Cerebellar nuclear complex (tissue), 1 donor: ENCODE measurements around the gene ARVCF.

Experiments
- DNase-seq, 2 experiments: peaks; one replicate each; lab custom pipeline; 2025; lab: John Stamatoyannopoulos, UW

The ARVCF gene

GRCh38 chr22:20053407-20054033, 36.9 kb upstream of the ARVCF start:
- DNase-seq, result no peak

DNA sequence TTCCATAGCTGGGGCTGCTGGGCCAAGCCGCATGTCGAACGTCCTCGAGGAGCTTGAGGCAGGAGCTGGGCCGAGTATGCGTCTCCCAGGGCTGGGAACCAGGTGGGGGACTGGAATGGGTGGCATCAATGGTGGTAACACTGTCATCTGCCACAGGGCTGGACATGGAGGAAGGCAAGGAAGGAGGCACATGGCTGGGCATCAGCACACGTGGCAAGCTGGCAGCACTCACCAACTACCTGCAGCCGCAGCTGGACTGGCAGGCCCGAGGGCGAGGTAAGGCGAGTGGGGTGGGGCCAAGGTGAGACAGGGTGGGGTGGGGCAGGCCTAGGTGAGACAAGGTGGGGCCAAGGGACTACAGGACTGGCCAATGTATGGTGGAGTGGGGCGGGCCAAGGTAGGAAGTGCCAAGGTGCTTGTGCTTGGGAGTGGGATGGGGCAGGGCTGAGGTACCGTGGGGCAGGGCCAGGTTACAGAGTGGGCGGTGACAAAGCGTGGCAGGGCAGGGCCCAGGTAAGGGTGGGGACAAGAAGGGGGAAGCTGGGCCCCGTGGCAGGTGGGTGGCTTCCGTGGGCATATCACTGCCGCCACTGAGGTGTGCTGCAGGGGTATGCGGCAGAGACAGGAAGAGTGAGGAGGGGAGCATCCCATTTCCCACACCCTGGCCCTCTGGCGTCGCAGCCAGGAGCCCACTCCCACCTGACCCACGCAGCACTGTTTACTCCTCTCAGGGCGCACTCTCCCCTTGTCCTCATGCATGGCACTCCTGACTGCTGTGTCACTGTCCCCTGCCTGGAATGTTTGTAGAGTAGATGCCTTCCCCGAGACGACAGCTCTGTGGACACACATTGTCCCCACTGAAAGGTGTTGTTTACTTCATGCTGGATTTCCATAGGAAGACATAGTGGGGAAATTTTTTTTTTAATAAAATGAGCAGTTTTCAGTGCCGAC, 36.0 kb upstream of the ARVCF start:
- DNase-seq, result no peak

DNA sequence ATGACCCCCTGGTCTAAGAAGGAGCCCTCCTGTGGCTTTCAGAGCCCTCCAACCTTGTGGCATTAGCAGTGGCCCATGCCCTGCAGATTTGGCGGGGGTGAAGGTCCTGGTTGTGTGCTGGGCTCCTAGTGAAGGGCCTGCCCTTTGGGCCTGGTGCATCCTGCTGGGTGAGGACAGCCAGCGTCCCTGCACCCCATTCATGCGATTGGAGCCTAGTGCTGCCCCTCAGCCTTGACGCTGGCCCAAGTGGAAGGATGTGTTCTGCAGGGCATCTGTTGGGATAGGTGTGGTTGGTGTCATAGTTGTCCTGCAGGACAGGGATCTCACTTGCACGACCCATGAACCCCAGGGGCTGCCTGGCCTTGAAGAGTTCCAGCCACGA, 35.3 kb upstream of the ARVCF start:
- DNase-seq, result no peak

DNA sequence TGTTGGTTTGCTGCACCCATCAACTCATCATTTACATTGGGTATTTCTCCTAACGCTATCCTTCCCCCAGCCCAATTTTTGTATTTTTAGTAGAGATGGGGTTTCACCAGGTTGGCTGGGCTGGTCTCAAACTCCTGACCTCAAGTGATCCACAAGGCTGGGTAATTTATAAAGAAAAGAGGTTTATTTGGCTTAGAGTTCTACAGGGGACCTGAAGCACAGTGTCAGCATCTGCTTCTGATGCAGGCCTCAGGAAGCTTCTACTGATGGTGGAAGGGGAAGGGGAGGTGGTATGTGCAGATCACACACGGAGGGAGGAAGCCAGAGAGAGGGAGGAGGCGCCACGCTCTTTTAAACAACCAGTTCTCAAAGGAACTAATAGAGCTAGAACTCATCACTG, 30.1 kb upstream of the ARVCF start:
- no peak for DNase-seq

- DNase-seq, result no peak
Measured at GRCh38 chr22:20044495-20045151, 28.0 kb upstream of the ARVCF start.

DNA sequence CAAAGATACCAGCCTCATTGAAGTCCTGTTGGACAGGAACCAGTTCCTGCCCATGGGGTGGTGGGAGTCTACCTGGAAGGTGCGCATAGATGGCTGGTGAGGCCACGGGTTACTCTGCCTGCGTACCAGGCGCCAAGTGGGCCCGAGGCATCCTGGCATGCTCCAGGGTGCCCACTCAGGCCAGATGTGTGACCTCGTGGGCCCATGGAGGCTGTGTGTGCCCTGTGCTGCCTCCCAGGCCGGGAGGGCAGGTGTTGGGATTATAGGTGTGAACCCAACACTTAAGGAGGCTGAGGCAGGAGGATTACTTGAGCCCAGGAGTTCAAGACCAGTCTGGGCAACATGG, 27.3 kb upstream of the ARVCF start:
- no peak for DNase-seq

- DNase-seq, result no peak
Measured at GRCh38 chr22:20043057-20043996, 26.7 kb upstream of the ARVCF start.

DNA sequence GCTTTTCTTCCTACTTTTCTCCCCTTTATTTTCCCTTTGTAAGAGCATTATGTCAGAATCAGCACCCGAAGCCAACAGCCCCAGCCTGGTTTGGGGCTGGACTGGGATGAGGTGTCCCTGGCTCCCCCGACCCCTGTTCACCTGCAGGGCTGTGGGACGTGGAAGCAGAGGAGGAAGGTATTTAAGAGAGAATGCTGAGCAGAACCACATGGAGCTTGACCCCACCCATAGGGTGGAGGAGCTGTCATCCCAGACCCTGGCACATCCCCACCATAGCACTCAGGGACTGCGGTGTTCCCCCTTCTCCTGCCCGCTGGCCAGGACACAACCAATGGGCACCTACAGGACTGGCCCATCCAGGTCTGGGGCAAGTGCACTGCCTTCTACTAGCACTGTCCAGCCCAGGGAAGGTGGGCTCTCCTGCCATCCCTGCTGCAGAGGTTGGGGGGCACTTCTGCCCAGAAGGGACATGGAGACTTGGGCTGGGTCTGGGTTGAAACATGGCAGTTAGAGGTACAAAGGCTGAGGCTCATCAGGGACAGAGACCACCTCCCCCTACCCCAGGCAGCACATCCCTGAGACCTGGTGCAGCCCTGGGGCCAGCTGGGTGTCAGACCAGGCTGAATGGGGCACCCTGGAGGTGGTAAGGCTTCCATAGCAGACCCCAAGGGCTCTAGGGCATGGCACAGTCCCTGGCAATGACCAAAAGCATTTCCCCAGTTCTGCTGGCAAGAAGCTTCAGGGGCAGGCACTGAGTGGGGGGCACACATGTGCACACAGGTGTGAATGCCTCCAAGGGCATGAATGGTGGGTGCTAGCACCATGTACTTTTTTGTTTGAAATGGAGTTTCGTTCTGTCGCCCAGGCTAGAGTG, 23.9 kb upstream of the ARVCF start:
- DNase-seq, result no peak

GRCh38 chr22:20039683-20040325, 23.2 kb upstream of the ARVCF start:
- no peak for DNase-seq

- DNase-seq, result no peak
Measured at GRCh38 chr22:20038574-20038973, 22.0 kb upstream of the ARVCF start.

DNA sequence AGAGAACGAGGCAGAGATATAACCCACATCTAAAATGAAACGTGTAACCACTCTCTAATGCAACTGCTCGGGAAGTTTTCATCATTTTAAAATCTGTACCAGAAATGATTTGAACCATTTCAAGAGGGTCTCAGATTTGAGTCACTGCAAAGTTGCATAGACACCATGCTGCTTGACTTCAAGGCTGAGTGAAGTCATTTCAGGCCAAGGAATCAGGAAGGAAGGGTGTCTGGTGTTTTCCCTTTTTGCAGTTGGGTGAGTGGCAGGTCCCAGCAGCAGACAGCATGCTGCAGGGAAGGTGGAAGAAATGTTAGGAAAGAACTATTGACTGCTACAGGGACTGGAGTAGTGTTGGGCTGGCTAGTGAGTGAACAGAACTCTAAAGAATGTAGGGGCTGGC, 20.8 kb upstream of the ARVCF start:
- no peak for DNase-seq

GRCh38 chr22:20036535-20037392, 20.1 kb upstream of the ARVCF start:
- no peak for DNase-seq

- DNase-seq, result no peak
Measured at GRCh38 chr22:20036084-20036482, 19.5 kb upstream of the ARVCF start.

- no peak for DNase-seq
Measured at GRCh38 chr22:20035375-20036083, 18.9 kb upstream of the ARVCF start.

DNA sequence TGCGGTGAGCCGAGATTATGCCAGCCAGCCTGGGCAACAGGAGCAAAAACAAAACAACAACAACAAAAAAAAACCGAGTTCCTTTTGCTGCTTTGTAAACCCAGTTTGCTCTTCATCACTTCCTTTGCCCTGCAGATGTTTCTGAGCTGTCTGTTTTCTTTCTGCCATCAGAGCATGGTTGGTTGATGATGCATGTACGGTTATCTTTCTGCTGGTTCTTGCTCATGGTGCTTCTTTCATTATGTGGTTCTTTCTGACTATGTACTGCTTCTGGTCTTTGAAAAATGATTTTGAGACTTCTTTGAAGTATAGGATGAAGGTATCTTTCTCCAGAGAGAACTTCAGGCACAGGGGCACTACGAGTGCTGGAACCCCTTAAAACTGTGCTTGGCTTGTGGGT, 17.5 kb upstream of the ARVCF start:
- no peak for DNase-seq

DNA sequence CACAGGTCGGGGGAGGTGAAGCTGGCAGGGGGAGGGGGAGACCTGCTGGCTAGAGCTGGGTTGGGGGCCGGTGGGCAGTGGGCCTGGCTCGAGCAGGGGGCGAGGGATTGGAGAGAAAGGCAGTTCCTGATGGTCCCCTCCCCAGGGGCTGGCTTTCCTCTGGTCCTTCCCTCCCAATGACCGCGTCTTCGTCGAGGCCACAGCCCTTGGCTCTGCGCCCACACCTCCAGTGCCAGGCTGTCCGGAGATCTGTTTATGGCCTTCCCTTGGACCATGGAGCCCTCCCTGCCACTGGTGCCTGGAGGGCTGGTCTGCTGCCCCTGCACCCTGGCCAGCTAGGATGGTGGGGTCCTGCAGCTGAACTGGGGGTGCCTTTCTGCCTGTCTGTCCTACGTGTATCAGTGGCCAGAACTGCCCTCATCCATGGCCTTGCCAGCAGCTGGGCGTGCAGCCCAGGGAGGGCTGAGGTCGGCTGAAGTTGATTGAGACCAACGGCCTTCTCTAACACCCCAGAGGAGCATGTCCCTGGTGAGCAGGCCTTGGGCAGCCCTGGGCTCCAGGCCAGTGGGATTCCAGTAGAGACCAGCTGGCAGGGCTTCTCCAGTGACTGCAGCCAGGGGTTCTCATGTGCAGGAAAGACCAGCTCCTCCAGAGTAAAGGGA, 16.6 kb upstream of the ARVCF start:
- no peak for DNase-seq

- no peak for DNase-seq
Measured at GRCh38 chr22:20032407-20032991, 15.9 kb upstream of the ARVCF start.
